Omental fat pad (tissue), 4 donors: Measurements from ENCODE around the gene JPH2. TPM values are rescaled to one million over a fixed set of nuclear protein-coding genes. Genes with fewer than 3 reads are reported as not detected.
A peak's percentile ranks its signal among the peaks of the same experiment; 100 is the strongest.

Experiments used
- ATAC-seq: fragments of 150-250 bp; one replicate; pipeline ENCODE4 v1.9.1; 2016; ENCODE audit warnings: mild to moderate bottlenecking, moderate library complexity; ENCODE audit not compliant: low FRiP score
- DNase-seq: peaks from one replicate; pipeline ENCODE4 v3.0.0-alpha.2; 2019; ENCODE audit warnings: low spot score
- CTCF ChIP-seq, 3 donors: fragments of 450-650 bp; IDR thresholded peaks; one replicate each; pipeline ENCODE4 v1.5.1; 2016 to 2017; ENCODE audit warnings: antibody characterized with exemption in 3 of 3, mild to moderate bottlenecking in 3 of 3, moderate library complexity in 2 of 3
- total RNA-seq, 4 donors: library from RNA; depleted of rRNA; stranded (reverse); fragments of >200 nt; gene quantifications; one replicate each; pipeline ENCODE4 v1.1.0, GENCODE V29; 2016

Gene JPH2
- total RNA-seq, 4 donors from 2014 or later = 2.6 to 7.9 (median 7.1) TPM

- DNase-seq (peak; percentile 66), ATAC-seq (peak; percentile 74)
- peak in 2 of 3 donors; percentile 86 to 94 for TF ChIP-seq CTCF (IDR thresholded peaks at IDR 0.05)
Measured at GRCh38 chr20:44080646-44081267, 106.2 kb downstream of the JPH2 start.

DNA sequence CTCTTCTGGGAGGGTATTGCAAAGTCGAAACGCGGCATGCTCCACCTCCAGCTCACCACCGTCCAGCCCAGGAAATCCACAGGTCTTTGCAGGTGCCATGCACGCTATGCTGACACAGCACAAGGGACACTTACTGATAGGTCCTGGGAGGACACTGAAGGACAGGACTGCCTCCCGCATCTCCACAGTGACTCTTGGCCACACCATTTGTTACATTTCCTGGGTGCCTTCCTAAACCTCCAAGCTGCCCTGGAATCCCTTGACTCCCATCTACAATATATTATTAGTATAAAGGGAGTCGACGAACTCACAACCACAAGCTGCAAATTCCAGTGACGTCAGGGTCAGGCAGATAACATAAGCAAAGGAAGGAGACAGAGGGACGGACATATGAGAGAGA lies 106.9 kb downstream of the JPH2 start:
- no peak for DNase-seq
- no peak for TF ChIP-seq CTCF (IDR thresholded peaks at IDR 0.05)
- no peak for ATAC-seq

GRCh38 chr20:44079291-44079690 lies 107.7 kb downstream of the JPH2 start:
- ATAC-seq (no peak), DNase-seq (no peak)
- no peak for TF ChIP-seq CTCF (IDR thresholded peaks at IDR 0.05)

- no peak for TF ChIP-seq CTCF (IDR thresholded peaks at IDR 0.05)
- ATAC-seq (no peak), DNase-seq (no peak)
Measured at GRCh38 chr20:44075950-44076232, 111.1 kb downstream of the JPH2 start.

DNA sequence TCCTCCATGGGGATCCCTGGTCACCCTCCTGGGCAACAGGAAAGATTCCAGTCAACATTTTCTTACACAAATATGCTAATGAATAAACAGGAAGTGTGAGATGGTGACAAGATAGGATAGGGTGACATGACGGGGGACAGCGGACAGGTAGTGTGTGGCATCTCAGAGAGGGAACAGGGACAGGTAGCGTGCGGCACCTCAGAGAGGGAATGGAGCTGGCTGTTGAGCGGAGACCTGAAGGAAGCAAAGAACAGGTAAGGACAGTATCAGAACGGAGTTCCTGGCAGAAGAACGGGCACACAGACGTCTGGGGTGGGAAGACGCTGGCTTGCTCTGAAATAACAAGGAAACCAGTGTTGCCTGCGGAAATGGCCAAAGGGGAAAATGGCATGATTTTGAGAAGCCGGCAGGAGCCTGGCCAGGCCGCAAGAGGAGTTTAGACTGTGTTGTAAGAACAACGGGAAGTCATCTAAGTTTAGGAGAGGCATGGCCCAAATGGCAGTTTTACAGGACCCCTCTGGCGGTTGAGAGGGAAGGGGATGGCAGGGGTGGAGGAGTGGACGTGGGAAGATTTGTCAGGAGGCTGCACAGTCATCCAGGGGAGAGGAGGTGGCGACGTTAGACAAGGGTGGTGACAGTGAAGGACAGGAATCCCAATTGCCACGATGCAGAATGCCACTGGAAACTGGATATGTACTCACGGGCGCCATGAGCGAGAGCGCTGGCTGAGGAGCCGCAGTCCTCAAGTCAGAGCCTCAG lies 111.6 kb downstream of the JPH2 start:
- no peak for ATAC-seq
- DNase-seq = no peak

DNA sequence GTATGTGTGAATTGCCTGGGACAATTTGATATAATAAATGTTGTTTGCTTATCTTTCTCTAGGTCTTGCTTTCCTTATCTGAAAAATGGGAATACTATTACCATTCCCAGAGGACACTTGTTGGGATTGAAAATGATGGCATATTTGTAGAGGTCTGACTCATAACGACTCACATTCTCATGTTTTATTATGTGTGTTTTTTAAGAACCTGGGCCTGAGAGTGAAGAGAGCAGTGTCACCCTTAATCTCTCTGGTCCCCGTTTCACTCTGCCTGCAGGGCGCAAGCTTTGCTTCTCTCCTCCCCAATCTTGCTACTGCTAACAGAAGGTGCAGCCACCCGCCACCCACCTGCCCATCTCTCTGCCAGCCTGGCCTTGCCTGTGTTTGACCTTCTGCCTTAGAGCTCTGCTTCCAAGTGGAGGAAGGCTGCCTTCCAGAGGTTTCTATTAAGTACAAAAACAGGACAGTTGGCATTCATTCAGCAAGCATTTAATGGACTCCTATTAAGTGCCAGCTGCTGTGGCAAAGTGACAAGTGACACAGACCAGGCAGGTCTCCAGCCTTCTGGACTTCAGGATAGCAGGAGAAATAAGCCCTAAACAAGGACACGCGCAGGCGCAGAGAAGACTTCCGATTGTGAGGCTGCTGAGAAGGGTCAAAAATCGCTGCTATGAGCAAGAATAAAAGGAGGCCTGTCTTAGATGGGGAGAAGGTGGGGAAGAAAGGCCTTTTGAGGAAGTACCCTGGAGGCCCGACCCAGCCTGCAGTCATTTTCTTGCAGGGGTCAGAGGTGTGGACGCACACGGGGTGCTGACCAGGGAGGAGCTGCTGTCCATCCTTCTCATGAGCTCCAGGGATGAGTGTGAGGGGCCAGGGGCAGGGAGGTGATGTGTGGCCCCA lies 112.5 kb downstream of the JPH2 start:
- no peak for TF ChIP-seq CTCF (IDR thresholded peaks at IDR 0.05)
- no peak for ATAC-seq
- no peak for DNase-seq

More for the DNA sequence above, 111.6 kb downstream of the JPH2 start:
- TF ChIP-seq CTCF (IDR thresholded peaks at IDR 0.05) = no peak
